Neural cell (in vitro differentiated cells): ENCODE results near the gene EEF1A2. TPM values are rescaled to one million over a fixed set of nuclear protein-coding genes. Genes with fewer than 3 reads are reported as not detected.

Experiments
- H2AFZ ChIP-seq: fragments of 200-600, 300-800 bp; sonication (generic), shearing (Covaris generic); 2 replicates; pipeline ENCODE4 v1.6.0; 2014; ENCODE audit warnings: low read depth, mild to moderate bottlenecking, antibody characterized with exemption, low read length, moderate library complexity
- H3F3A ChIP-seq: fragments of 200-600 bp; shearing (Covaris generic); 2 replicates; pipeline ENCODE4 v1.6.1; 2016; ENCODE audit warnings: mild to moderate bottlenecking, moderate library complexity, mixed read lengths, antibody characterized with exemption, low read length; ENCODE audit not compliant: insufficient read depth, poor library complexity, severe bottlenecking
- H3K27ac ChIP-seq: fragments of 200-600, 300-800 bp; sonication (generic), shearing (Covaris generic); 2 replicates; pipeline ENCODE4 v1.5.1; 2014; ENCODE audit warnings: mild to moderate bottlenecking, low read length, moderate library complexity
- H3K27me3 ChIP-seq: fragments of 300-800, 200-600 bp; sonication (generic), shearing (Covaris generic); 2 replicates; pipeline ENCODE4 v1.6.0; 2014; ENCODE audit warnings: mild to moderate bottlenecking, low read depth, low read length, moderate library complexity; ENCODE audit not compliant: insufficient read depth
- H3K36me3 ChIP-seq: fragments of 300-800, 200-600 bp; sonication (generic), shearing (Covaris generic); 2 replicates; pipeline ENCODE4 v1.5.1; 2014; ENCODE audit warnings: mild to moderate bottlenecking, antibody characterized with exemption, low read length, moderate library complexity; ENCODE audit not compliant: insufficient read depth
- H3K4me2 ChIP-seq: fragments of 300-800, 200-600 bp; sonication (generic), shearing (Covaris generic); 2 replicates; pipeline ENCODE4 v1.6.0; 2014; ENCODE audit warnings: mild to moderate bottlenecking, low read length
- H3K4me3 ChIP-seq: fragments of 300-800, 200-600 bp; sonication (generic), shearing (Covaris generic); 2 replicates; pipeline ENCODE4 v1.5.1; 2014; ENCODE audit warnings: mild to moderate bottlenecking, low read length, moderate library complexity
- H3K79me2 ChIP-seq: fragments of 200-600 bp; shearing (Covaris generic); replicated peaks from 2 replicates; pipeline ENCODE4 v1.6.0; 2014; ENCODE audit warnings: mild to moderate bottlenecking, low read length, moderate library complexity; ENCODE audit not compliant: insufficient read depth
- H3K9ac ChIP-seq: fragments of 300-800, 200-600 bp; sonication (generic), shearing (Covaris generic); 2 replicates; pipeline ENCODE4 v1.6.1; 2016; ENCODE audit warnings: mild to moderate bottlenecking, low read length, mixed read lengths
- H3K9me2 ChIP-seq: fragments of 200-600 bp; shearing (Covaris generic); 2 replicates; pipeline ENCODE4 v1.6.1; 2016; ENCODE audit warnings: mild to moderate bottlenecking, low read length, mixed read lengths; ENCODE audit not compliant: insufficient read depth
- H3K9me3 ChIP-seq: fragments of 200-600, 300-800 bp; sonication (generic), shearing (Covaris generic); 2 replicates; pipeline ENCODE4 v1.6.1; 2016; ENCODE audit warnings: mild to moderate bottlenecking, mixed run types, low read length, moderate library complexity, mixed read lengths
- H4K20me1 ChIP-seq: fragments of 200-600 bp; shearing (Covaris generic); 2 replicates; pipeline ENCODE4 v1.6.1; 2016; ENCODE audit warnings: mild to moderate bottlenecking, mixed run types; ENCODE audit not compliant: insufficient read depth
- CTCF ChIP-seq: fragments of 450-650 bp; IDR thresholded peaks from 2 replicates; pipeline ENCODE4 v1.5.1; 2014; ENCODE audit warnings: antibody characterized with exemption, mild to moderate bottlenecking, moderate library complexity; ENCODE audit not compliant: poor library complexity, severe bottlenecking
- EP300 ChIP-seq: fragments of 450-650 bp; conservative IDR thresholded peaks from 2 replicates; pipeline ENCODE4 v1.6.1; 2014; ENCODE audit warnings: antibody characterized with exemption, mild to moderate bottlenecking, moderate library complexity; ENCODE audit not compliant: poor library complexity, severe bottlenecking
- EZH2 ChIP-seq: fragments of 200-600, 300-800 bp; shearing (Covaris generic), sonication (generic); IDR thresholded peaks from 2 replicates; pipeline ENCODE4 v1.6.1; 2014; ENCODE audit warnings: antibody characterized with exemption, low read length, borderline replicate concordance, mild to moderate bottlenecking; ENCODE audit not compliant: insufficient read depth, poor library complexity, severe bottlenecking
- MXI1 ChIP-seq: fragments of 450-650 bp; conservative IDR thresholded peaks from 2 replicates; pipeline ENCODE4 v1.6.1; 2014; ENCODE audit warnings: antibody characterized with exemption, mild to moderate bottlenecking; ENCODE audit not compliant: poor library complexity, severe bottlenecking
- POLR2AphosphoS5 ChIP-seq: IDR thresholded peaks from 2 replicates; pipeline ENCODE4 v1.6.1; 2012
- RAD21 ChIP-seq: fragments of 450-650 bp; conservative IDR thresholded peaks from 2 replicates; pipeline ENCODE4 v1.6.1; 2014; ENCODE audit warnings: antibody characterized with exemption, mild to moderate bottlenecking, moderate library complexity
- REST ChIP-seq: IDR thresholded peaks from 2 replicates; pipeline ENCODE4 v1.6.1; 2012; ENCODE audit warnings: borderline replicate concordance
- SMC3 ChIP-seq: fragments of 450-650 bp; conservative IDR thresholded peaks from 2 replicates; pipeline ENCODE4 v1.6.1; 2014; ENCODE audit warnings: antibody characterized with exemption, mild to moderate bottlenecking, moderate library complexity; ENCODE audit not compliant: poor library complexity
- TAF1 ChIP-seq: IDR thresholded peaks from 2 replicates; pipeline ENCODE4 v1.6.1; 2012; ENCODE audit warnings: low read depth
- polyA plus RNA-seq: library from polyadenylated mRNA; depleted of rRNA; stranded (reverse); fragments of >200 nt; gene quantifications from 2 replicates; pipeline ENCODE4 v1.2.3, GENCODE V29; 2014

The EEF1A2 gene
- polyA plus RNA-seq, 1 donor from 2014 or later = 208 TPM

- Histone ChIP-seq H3K36me3 (no peaks in the 10 kb centered on the region), H3K27ac (peak overlapping the region; percentile 88), H3K4me2 (no peak overlapping the region), H3K9ac (peak overlapping the region; percentile 79), H3K9me2 (no peaks in the 10 kb centered on the region), H4K20me1 (no peaks in the 10 kb centered on the region), H3K9me3 (peaks cover 6% of the 10 kb centered on the region), H2AFZ (no peak overlapping the region), H3K4me3 (peak overlapping the region; percentile 55), H3K79me2 (peaks cover 3% of the 10 kb centered on the region), H3K27me3 (no peaks in the 10 kb centered on the region), H3F3A (no peaks in the 10 kb centered on the region)
- TF ChIP-seq RAD21 = no peak
- TF ChIP-seq REST = no peak
- TF ChIP-seq SMC3 = no peak
- TF ChIP-seq POLR2AphosphoS5 = no peak
- TF ChIP-seq MXI1 = no peak
- TF ChIP-seq EZH2 = no peak
- TF ChIP-seq EP300 = no peak
- TF ChIP-seq CTCF = no peak
- no peak for TF ChIP-seq TAF1
These were observed 2.3 kb upstream of the EEF1A2 start for GRCh38 chr20:63500902-63501817.

GRCh38 chr20:63500151-63500901 lies 1.4 kb upstream of the EEF1A2 start:
- no peak overlapping the region for H3K4me3 ChIP-seq
- no peaks in the 10 kb centered on the region for H3K36me3 ChIP-seq
- no peaks in the 10 kb centered on the region for H3F3A ChIP-seq
- peak; percentile 1 for TF ChIP-seq TAF1
- TF ChIP-seq CTCF = no peak
- no peak overlapping the region for H2AFZ ChIP-seq
- H4K20me1 ChIP-seq = no peaks in the 10 kb centered on the region
- no peak overlapping the region for H3K9ac ChIP-seq
- H3K9me2 ChIP-seq = no peaks in the 10 kb centered on the region
- no peak overlapping the region for H3K27ac ChIP-seq
- H3K79me2 ChIP-seq = peaks cover 3% of the 10 kb centered on the region
- no peaks in the 10 kb centered on the region for H3K27me3 ChIP-seq
- no peak overlapping the region for H3K4me2 ChIP-seq
- peaks cover under 1% of the 10 kb centered on the region for H3K9me3 ChIP-seq
